GM12873 (cell line): ENCODE results near the gene ASTN2.

Experiments used
- TF ChIP-seq, protein P1 (sequence below): IDR thresholded peaks from 2 replicates; pipeline ENCODE4 v1.5.1; 2012; ENCODE audit warnings: low read depth, mild to moderate bottlenecking, moderate library complexity, low read length, control low read depth; ENCODE audit not compliant: insufficient read depth; ENCODE audit errors: missing control alignments

Gene ASTN2

DNA sequence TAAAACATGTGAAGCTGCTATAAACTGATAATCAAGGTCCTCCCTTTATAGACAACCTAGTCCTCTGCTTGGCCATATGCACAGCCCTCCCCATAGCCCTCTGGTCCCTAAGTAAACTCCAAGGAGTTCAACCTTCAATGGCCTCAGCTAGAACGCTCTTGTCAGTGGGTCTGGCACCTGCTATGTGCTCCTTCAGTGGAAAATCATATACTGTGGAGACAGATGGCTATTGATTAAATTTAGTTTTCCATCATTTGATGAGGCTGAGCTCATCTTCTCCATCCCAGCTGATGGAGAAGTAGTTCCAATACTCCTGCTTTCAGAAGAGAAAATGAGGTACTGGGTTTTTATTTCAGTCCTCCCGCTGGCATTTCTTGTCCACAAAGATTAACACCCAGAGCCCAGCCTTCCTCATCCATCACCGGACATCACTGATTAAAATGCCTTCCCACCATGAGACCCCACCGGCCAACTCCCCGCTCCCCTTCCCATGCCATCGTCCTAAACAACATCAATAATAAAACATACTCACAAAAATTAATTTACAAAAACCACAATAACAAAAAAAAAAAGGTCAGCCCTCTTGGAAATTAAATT lies 593.1 kb downstream of the ASTN2 start:
- TF ChIP-seq, protein P1, sequence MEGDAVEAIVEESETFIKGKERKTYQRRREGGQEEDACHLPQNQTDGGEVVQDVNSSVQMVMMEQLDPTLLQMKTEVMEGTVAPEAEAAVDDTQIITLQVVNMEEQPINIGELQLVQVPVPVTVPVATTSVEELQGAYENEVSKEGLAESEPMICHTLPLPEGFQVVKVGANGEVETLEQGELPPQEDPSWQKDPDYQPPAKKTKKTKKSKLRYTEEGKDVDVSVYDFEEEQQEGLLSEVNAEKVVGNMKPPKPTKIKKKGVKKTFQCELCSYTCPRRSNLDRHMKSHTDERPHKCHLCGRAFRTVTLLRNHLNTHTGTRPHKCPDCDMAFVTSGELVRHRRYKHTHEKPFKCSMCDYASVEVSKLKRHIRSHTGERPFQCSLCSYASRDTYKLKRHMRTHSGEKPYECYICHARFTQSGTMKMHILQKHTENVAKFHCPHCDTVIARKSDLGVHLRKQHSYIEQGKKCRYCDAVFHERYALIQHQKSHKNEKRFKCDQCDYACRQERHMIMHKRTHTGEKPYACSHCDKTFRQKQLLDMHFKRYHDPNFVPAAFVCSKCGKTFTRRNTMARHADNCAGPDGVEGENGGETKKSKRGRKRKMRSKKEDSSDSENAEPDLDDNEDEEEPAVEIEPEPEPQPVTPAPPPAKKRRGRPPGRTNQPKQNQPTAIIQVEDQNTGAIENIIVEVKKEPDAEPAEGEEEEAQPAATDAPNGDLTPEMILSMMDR, result no peak

DNA sequence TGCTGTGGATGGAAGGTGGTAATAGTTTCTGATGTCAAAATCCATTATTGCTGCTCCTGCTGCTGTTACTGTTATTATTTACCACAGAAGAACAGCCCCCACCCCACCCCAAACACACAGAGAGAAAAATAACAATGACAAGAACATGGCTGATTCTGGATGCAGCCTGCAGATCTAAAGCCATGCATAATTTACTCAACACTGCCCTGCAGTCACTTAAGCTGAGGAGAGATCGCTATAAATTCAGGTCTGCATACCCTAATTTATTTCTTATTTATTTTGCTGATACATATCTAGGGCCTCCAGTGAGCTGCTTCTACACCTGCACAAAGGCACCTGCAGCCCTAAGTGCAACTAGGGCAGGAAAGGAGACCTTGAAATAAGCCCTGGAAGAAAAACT lies 595.7 kb downstream of the ASTN2 start:
- TF ChIP-seq, protein P1, result no peak

DNA sequence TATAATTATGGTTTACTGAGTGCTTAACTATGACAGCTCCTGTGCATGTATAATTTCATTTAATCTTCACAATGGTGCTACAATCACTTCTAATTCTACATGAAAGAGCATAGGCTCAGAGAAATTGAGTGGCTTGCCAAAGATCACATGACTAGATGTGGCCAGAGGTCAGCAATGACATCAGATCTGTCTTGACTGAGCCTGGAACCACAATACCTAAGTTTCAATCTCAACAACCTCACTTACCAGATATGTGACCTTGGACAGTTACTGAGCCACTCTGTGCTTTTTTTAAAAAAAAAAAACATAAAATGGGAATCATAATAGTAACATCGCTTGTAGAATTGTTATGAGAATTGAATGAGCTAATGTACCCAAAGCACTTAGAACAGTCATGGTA lies 597.1 kb downstream of the ASTN2 start:
- TF ChIP-seq, protein P1, result no peak

DNA sequence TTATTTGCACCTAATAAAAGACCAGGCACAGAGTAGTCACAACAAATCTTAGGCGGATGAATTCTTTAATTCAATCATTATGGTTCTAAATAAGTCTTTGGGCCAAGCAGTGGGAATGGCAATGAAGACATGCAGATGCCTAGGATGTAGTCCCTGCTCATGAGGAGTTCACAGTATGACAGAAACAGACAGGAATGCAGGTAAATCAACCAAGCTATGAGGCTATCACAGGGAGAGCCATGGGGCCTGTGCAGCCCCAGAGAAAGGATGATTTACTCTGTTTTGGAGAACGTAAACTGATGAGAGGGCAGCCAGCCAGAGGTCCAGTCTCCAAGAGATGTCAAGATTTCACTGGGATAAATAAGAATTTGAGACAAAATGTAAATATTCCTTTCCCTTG lies 598.4 kb downstream of the ASTN2 start:
- TF ChIP-seq, protein P1, result no peak

DNA sequence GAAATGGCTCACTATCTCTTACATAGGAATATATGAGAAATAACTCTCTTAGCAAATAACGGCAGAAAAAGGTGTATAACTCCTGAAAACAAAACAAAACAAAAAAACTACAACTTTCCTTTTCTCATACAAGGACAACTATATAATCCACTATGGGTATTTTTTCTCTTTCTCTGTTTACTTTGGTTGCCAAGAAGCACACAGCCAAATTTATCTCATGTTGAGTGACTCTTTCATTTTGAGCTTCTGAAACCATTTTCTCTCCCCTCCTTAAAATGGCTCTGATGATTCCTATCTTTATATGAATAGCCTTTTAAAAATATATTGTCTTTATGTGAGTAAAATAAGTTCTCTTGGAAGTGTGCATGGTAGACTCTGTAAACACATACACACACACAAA lies 599.0 kb downstream of the ASTN2 start:
- TF ChIP-seq, protein P1, result no peak

DNA sequence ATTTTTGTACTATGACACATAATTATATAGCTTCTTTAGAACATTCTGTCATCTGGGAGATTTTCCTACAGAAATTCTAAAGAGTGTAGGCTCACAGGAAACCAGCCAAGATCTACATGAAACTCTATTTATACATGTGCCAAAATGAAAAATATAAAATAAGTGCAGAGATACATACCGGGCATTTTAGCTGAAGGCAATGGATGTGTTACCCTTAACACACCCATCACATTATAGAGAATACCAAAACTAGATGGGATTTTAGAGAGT lies 601.9 kb downstream of the ASTN2 start:
- TF ChIP-seq, protein P1, result no peak

DNA sequence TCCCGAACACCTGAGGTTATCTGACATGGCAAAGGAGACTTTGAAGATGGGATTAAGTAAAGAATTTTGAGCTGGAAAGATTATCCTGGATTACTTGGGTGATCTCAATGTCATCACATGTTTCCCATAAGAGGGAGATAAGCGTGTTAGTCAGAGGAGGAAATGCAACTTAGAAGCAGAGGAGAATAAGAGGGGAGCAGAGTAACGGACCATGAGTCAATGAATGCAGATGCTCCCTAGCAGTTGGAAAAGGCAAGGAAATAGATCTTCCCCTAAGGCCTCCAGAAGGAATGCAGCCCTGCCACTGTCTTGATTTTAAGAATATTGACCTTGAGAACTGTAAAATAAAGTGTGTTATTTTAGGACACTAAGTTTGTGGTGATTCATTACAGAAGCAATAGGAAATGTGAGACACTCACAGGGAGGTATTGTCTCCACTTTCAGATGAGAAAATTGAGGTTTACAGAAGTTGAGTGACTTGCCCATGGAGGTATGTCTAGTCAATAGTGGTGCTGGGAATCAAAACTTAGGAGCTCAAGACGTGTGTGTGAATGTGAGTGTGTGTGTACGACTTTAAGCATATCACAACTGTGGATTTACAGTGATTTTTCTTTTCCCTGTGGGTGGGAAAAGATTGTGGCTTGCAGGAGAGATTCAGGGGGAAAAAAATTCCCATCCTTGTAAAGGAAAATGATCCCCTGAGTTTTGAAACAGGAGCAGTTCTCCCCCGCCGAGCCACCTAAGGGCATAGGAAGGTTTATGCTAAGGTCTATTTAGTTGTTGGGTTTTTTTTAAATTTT lies 602.4 kb downstream of the ASTN2 start:
- TF ChIP-seq, protein P1, result no peak
